Measurements from ENCODE around the gene SLC37A1. TPM values are rescaled to one million over a fixed set of nuclear protein-coding genes. Genes with fewer than 3 reads are reported as not detected.

The SLC37A1 gene
- total RNA-seq, 1 experiment from 2014 or later, result 15.0 TPM

GRCh38 chr21:42486072-42486471 lies 27.6 kb upstream of the SLC37A1 start:
- no peak overlapping the region for H3K27ac ChIP-seq (ENCODE audit: low read depth, low read length)
- ChIA-PET POLR2A (no interaction called here), CTCF (no interaction called here), RAD21 (ENCODE audit: low non-redundant PET in 1 of 2, low total read pairs in 2 of 2, uncharacterized antibody in 2 of 2, unreplicated experiment in 2 of 2) (no interaction called here)
- no peaks in the 10 kb centered on the region for H3K9me3 ChIP-seq (ENCODE audit: control insufficient read depth in 1 of 2, insufficient read depth in 1 of 2, low read depth in 1 of 2, low read length in 2 of 2)
- no peaks in the 10 kb centered on the region for H3K36me3 ChIP-seq (ENCODE audit: control insufficient read depth in 1 of 2, insufficient read depth in 2 of 2, low read length in 2 of 2)
- BruUV-seq (replicated peaks), result no TSS peak
- no peaks in the 10 kb centered on the region for H3K27me3 ChIP-seq (ENCODE audit: insufficient read depth, low read length)
- H2AFZ ChIP-seq (ENCODE audit: low read depth, low read length, poor library complexity, severe bottlenecking), result no peak overlapping the region
- intact Hi-C loops (cut with micrococcal nuclease), result no loop called here
- H3K9ac ChIP-seq (ENCODE audit: low read length), result no peak overlapping the region
- peaks cover 0 to 5% of the 10 kb centered on the region in 2 experiments; a peak in 1 of 4 replicates for H3K4me1 ChIP-seq (ENCODE audit: control insufficient read depth in 1 of 2, insufficient read depth in 2 of 2, low read length in 2 of 2)
- TF ChIP-seq TCF7L2 (IDR thresholded peaks at IDR 0.05; ENCODE audit: borderline replicate concordance, extremely low read depth, insufficient read depth, insufficient read length) (no peak), ATF3 (IDR thresholded peaks at IDR 0.05) (no peak), YY1 (IDR thresholded peaks at IDR 0.05; ENCODE audit: extremely low read depth, insufficient replicate concordance, low read depth, low read length) (no peak), CBX3 (IDR thresholded peaks at IDR 0.05; ENCODE audit: low read depth) (no peak), ZNF274 (IDR thresholded peaks at IDR 0.05; ENCODE audit: low read depth, low read length) (no peak), ZFX (IDR thresholded peaks at IDR 0.05) (no peak), ZBTB33 (IDR thresholded peaks at IDR 0.05; ENCODE audit: extremely low read depth, insufficient replicate concordance, low read length) (no peak), JUND (IDR thresholded peaks at IDR 0.05) (no peak), MAX (IDR thresholded peaks at IDR 0.05) (no peak), SIN3A (IDR thresholded peaks at IDR 0.05; ENCODE audit: low read depth) (no peak), FOSL1 (IDR thresholded peaks at IDR 0.05; ENCODE audit: low read depth) (no peak), CTCF (IDR thresholded peaks at IDR 0.05 in 2 of 3, conservative IDR thresholded peaks at IDR 0.05 in 1 of 3; ENCODE audit: borderline replicate concordance in 1 of 3, insufficient read depth in 1 of 3, low read depth in 2 of 3, low read length in 2 of 3) (no peak), POLR2AphosphoS5 (IDR thresholded peaks at IDR 0.05; ENCODE audit: low read depth, low read length) (no peak), ELF1 (IDR thresholded peaks at IDR 0.05; ENCODE audit: borderline replicate concordance, low read depth) (no peak), EZH2 (IDR thresholded peaks at IDR 0.05) (no peak), REST (IDR thresholded peaks at IDR 0.05; ENCODE audit: low read depth) (no peak), EGR1 (IDR thresholded peaks at IDR 0.05; ENCODE audit: low read depth) (no peak)
- DNase-seq (ENCODE audit: low read depth, low spot score) (no peak), ATAC-seq (no peak)
- no peaks in the 10 kb centered on the region for H3K79me2 ChIP-seq (ENCODE audit: insufficient read depth, low read length)
- H4K20me1 ChIP-seq (ENCODE audit: insufficient read depth), result no peaks in the 10 kb centered on the region
- H3K4me3 ChIP-seq (replicated peaks in 1 of 2; ENCODE audit: low read depth in 1 of 2, low read length in 2 of 2), result no peak overlapping the region
- no peak overlapping the region for H3K4me2 ChIP-seq (ENCODE audit: low read length)
- no peaks in the 10 kb centered on the region for H3K9me2 ChIP-seq (ENCODE audit: insufficient read depth)

Measured in HCT116 (cell line).